IMR-90 (cell line): ENCODE data around the gene ATXN1. TPM values are rescaled to one million over a fixed set of nuclear protein-coding genes. Genes with fewer than 3 reads are reported as not detected.

ENCODE experiments used
- ATAC-seq: fragments of 200-7000 bp; cut with Tn5 transposase; 2 replicates; pipeline ENCODE4 v1.9.1; 2020; ENCODE audit warnings: low read depth, mild to moderate bottlenecking, moderate library complexity
- BruUV-seq: library from RNA; stranded (reverse); fragments of 400-500 nt; replicated peaks from 2 replicates; lab custom pipeline; 2021; lab: Mats Ljungman, UMichigan
- CTCF ChIA-PET: fragments of 300-600 bp; formaldehyde crosslinking; extraction: SDS; loops from one replicate; lab custom pipeline; 2021; ENCODE audit warnings: antibody characterized with exemption; lab: Yijun Ruan, JAX
- POLR2A ChIA-PET: fragments of 300-600 bp; sonication (Branson Sonifier 250); formaldehyde crosslinking; loops from one replicate; lab custom pipeline; 2022; ENCODE audit warnings: antibody characterized with exemption; ENCODE audit not compliant: unreplicated experiment; lab: Charles Lee
- DNase-seq: peaks from one replicate; pipeline ENCODE4 v3.0.0; 2013
- H2AFZ ChIP-seq: replicated peaks from 2 replicates; pipeline ENCODE3; 2013; ENCODE audit warnings: low read length, mild to moderate bottlenecking; ENCODE audit not compliant: poor library complexity
- H2AK5ac ChIP-seq: 2 replicates; pipeline ENCODE4 v1.6.1; 2013; ENCODE audit warnings: low read depth, low read length, inconsistent platforms
- H2AK9ac ChIP-seq: replicated peaks from 2 replicates; pipeline ENCODE3; 2013; ENCODE audit warnings: mild to moderate bottlenecking, low read depth, low read length, moderate library complexity; ENCODE audit not compliant: poor library complexity
- H2BK120ac ChIP-seq: 2 replicates; pipeline ENCODE4 v1.6.1; 2013; ENCODE audit warnings: low read depth, low read length, inconsistent platforms
- H2BK15ac ChIP-seq: 3 replicates; pipeline ENCODE4 v1.6.1; 2013; ENCODE audit warnings: low read depth, low read length, inconsistent platforms
- H2BK20ac ChIP-seq: 2 replicates; pipeline ENCODE4 v1.6.1; 2013; ENCODE audit warnings: low read depth, mild to moderate bottlenecking, inconsistent platforms, low read length, moderate library complexity
- H2BK5ac ChIP-seq: 2 replicates; pipeline ENCODE4 v1.6.1; 2013; ENCODE audit warnings: mild to moderate bottlenecking, low read depth, low read length, inconsistent platforms; ENCODE audit not compliant: poor library complexity, severe bottlenecking
- H3K14ac ChIP-seq: replicated peaks from 2 replicates; pipeline ENCODE4 v1.6.1; 2013; ENCODE audit warnings: low read depth, low read length, inconsistent platforms
- H3K18ac ChIP-seq: 2 replicates; pipeline ENCODE4 v1.6.1; 2013; ENCODE audit warnings: low read depth, low read length, control low read depth
- H3K23ac ChIP-seq: 2 replicates; pipeline ENCODE4 v1.6.1; 2013; ENCODE audit warnings: low read depth, low read length, inconsistent platforms
- H3K27ac ChIP-seq: 2 replicates; pipeline ENCODE4 v1.5.1; 2013; ENCODE audit warnings: mild to moderate bottlenecking, control low read depth, low read length; ENCODE audit not compliant: insufficient read depth
- H3K27me3 ChIP-seq: 2 replicates; pipeline ENCODE4 v1.6.1; 2013; ENCODE audit warnings: low read length; ENCODE audit not compliant: control insufficient read depth, insufficient read depth
- H3K36me3 ChIP-seq: 2 replicates; pipeline ENCODE4 v1.6.1; 2013; ENCODE audit warnings: low read length, mixed read lengths; ENCODE audit not compliant: control insufficient read depth, insufficient read depth
- H3K4ac ChIP-seq: 2 replicates; pipeline ENCODE4 v1.6.1; 2013; ENCODE audit warnings: low read depth, low read length, inconsistent platforms
- H3K4me1 ChIP-seq: 2 replicates; pipeline ENCODE4 v1.6.1; 2013; ENCODE audit warnings: low read length, mixed read lengths; ENCODE audit not compliant: control insufficient read depth, insufficient read depth
- H3K4me2 ChIP-seq: 2 replicates; pipeline ENCODE4 v1.6.1; 2013; ENCODE audit warnings: low read depth, mild to moderate bottlenecking, control low read depth, low read length, moderate library complexity
- H3K4me3 ChIP-seq: 2 replicates; pipeline ENCODE4 v1.5.1; 2013; ENCODE audit warnings: low read depth, mild to moderate bottlenecking, control low read depth, low read length, moderate library complexity; ENCODE audit not compliant: insufficient read depth
- H3K56ac ChIP-seq: 2 replicates; pipeline ENCODE4 v1.6.1; 2013; ENCODE audit warnings: low read length, inconsistent platforms; ENCODE audit not compliant: insufficient read depth; ENCODE audit errors: extremely low read depth
- H3K79me1 ChIP-seq, 2 experiments: 2 replicates each; pipeline ENCODE4 v1.6.1; 2013; ENCODE audit warnings: low read length in 2 of 2, inconsistent platforms in 1 of 2, low read depth in 1 of 2
- H3K9ac ChIP-seq: 2 replicates; pipeline ENCODE4 v1.6.1; 2013; ENCODE audit warnings: low read depth, low read length, control low read depth
- H3K9me1 ChIP-seq: 2 replicates; pipeline ENCODE4 v1.6.1; 2013; ENCODE audit warnings: low read length, inconsistent platforms; ENCODE audit not compliant: insufficient read depth
- H3K9me3 ChIP-seq: 2 replicates; pipeline ENCODE4 v1.6.1; 2013; ENCODE audit warnings: low read length; ENCODE audit not compliant: control insufficient read depth, insufficient read depth
- H4K20me1 ChIP-seq: 2 replicates; pipeline ENCODE4 v1.6.1; 2013; ENCODE audit warnings: low read length, inconsistent platforms; ENCODE audit not compliant: insufficient read depth
- H4K5ac ChIP-seq: 2 replicates; pipeline ENCODE4 v1.6.1; 2013; ENCODE audit warnings: mild to moderate bottlenecking, low read depth, low read length, control low read depth
- H4K8ac ChIP-seq, 2 experiments: 2 replicates each; pipeline ENCODE4 v1.6.1; 2013; ENCODE audit warnings: low read depth in 2 of 2, low read length in 2 of 2, control low read depth in 1 of 2, inconsistent platforms in 1 of 2
- H4K91ac ChIP-seq: 2 replicates; pipeline ENCODE4 v1.6.1; 2013; ENCODE audit warnings: low read depth, low read length, inconsistent platforms; ENCODE audit not compliant: insufficient read depth
- CEBPB ChIP-seq: IDR thresholded peaks from 2 replicates; pipeline ENCODE4 v1.6.1; 2012; ENCODE audit warnings: low read depth, low read length, improper control_type of control experiment
- CHD1 ChIP-seq: IDR thresholded peaks from 2 replicates; pipeline ENCODE4 v1.6.1; 2012; ENCODE audit warnings: low read depth, low read length, improper control_type of control experiment
- FOS ChIP-seq: fragments of 150-350 bp; IDR thresholded peaks from 2 replicates; pipeline ENCODE4 v1.6.1; 2016; ENCODE audit warnings: low read depth, low read length
- MXI1 ChIP-seq: IDR thresholded peaks from 2 replicates; pipeline ENCODE4 v1.6.1; 2012; ENCODE audit warnings: low read depth, mild to moderate bottlenecking, low read length, moderate library complexity, borderline replicate concordance
- NFE2L2 ChIP-seq: fragments of 150-350 bp; IDR thresholded peaks from 2 replicates; pipeline ENCODE4 v1.6.1; 2016; ENCODE audit warnings: low read depth, mild to moderate bottlenecking, low read length
- POLR2A ChIP-seq: IDR thresholded peaks from 2 replicates; pipeline ENCODE4 v1.6.1; 2012; ENCODE audit warnings: mild to moderate bottlenecking, low read depth, low read length
- RAD21 ChIP-seq: IDR thresholded peaks from 2 replicates; pipeline ENCODE4 v1.6.1; 2012; ENCODE audit warnings: low read length, improper control_type of control experiment
- RCOR1 ChIP-seq: IDR thresholded peaks from 2 replicates; pipeline ENCODE4 v1.6.1; 2012; ENCODE audit warnings: mild to moderate bottlenecking, low read length, improper control_type of control experiment; ENCODE audit not compliant: insufficient replicate concordance
- RFX5 ChIP-seq: IDR thresholded peaks from 2 replicates; pipeline ENCODE4 v1.8.0; 2012; ENCODE audit warnings: low read depth, mild to moderate bottlenecking, low read length, moderate library complexity
- WGBS, 2 experiments: methylation state at CpG; one replicate each; pipeline versions ENCODE4 v1.1.5 to v1.1.7; 2013; ENCODE audit warnings: missing lambda C conversion rate in 2 of 2; ENCODE audit not compliant: insufficient read length in 1 of 2; ENCODE audit errors: extremely low coverage in 2 of 2; 5-methylcytosine and 5-hydroxymethylcytosine counted together
- dilution Hi-C: fragments of 300-500 bp; cut with HindIII; formaldehyde crosslinking; loops from one replicate; pipeline ENCODE4 v1.14.3; 2018; ENCODE audit warnings: low sequenced_read_pairs; ENCODE audit not compliant: unreplicated experiment
- in situ Hi-C: fragments of 300-500 bp; cut with MboI; formaldehyde crosslinking; loops from 3 replicates; pipeline ENCODE4 v1.14.3; 2019; ENCODE audit warnings: low sequenced_read_pairs, inconsistent platforms, mixed read lengths
- intact Hi-C: fragments of 100-400 bp; cut with micrococcal nuclease; formaldehyde crosslinking; loops from 2 replicates; pipeline ENCODE4 v1.10.0; 2022
- polyA plus RNA-seq, 3 experiments: library from polyadenylated mRNA; depleted of rRNA; stranded (reverse); fragments of >200 nt; gene quantifications; 2 replicates each; pipeline ENCODE4 v1.2.3, GENCODE V29; 2012; ENCODE audit warnings: low replicate concordance in 1 of 3
- total RNA-seq: library from RNA; depleted of rRNA; stranded (reverse); fragments of >200 nt; gene quantifications from 2 replicates; pipeline ENCODE4 v1.2.3, GENCODE V29; 2012
- TF ChIP-seq, protein P1 (sequence below): fragments of 150-350 bp; IDR thresholded peaks from 2 replicates; pipeline ENCODE4 v1.6.1; 2017; ENCODE audit warnings: mild to moderate bottlenecking, antibody characterized with exemption, low read length, low read depth
- TF ChIP-seq, protein P2 (sequence below): fragments of 150-350 bp; IDR thresholded peaks from 2 replicates; pipeline ENCODE4 v1.6.1; 2016; ENCODE audit warnings: low read depth, mild to moderate bottlenecking, low read length, moderate library complexity, borderline replicate concordance
- TF ChIP-seq, protein P3 (sequence below): conservative IDR thresholded peaks from 2 replicates; pipeline ENCODE4 v1.5.1; 2012; ENCODE audit warnings: mild to moderate bottlenecking, low read depth, low read length, improper control_type of control experiment

Gene ATXN1
- total and polyA plus RNA-seq, 2 of the 4 experiments (the other 2 are of a cell fraction), result 7.3 to 11.1 TPM

- no peak overlapping the region for H3K18ac ChIP-seq
- H2BK20ac ChIP-seq, result no peak overlapping the region
- H4K91ac ChIP-seq, result no peak overlapping the region
- 67% methylated on average over 1 of the region's 7 CpGs; no CpG with 5 or more reads in 1 of the 2 experiments for WGBS, 2 experiments
- no peak overlapping the region for H3K56ac ChIP-seq
- DNase-seq (no peak), ATAC-seq (no peak)
- no peak overlapping the region for H2BK15ac ChIP-seq
- H4K5ac ChIP-seq, result no peak overlapping the region
- H2BK120ac ChIP-seq, result no peak overlapping the region
- no peak overlapping the region for H3K4me3 ChIP-seq
- no peaks in the 10 kb centered on the region for H3K27me3 ChIP-seq
- H2BK5ac ChIP-seq, result no peak overlapping the region
- H2AK5ac ChIP-seq, result no peak overlapping the region
- POLR2A ChIA-PET, result no interaction called here
- TF ChIP-seq MXI1 (no peak), RAD21 (no peak), NFE2L2 (no peak), CHD1 (no peak), CEBPB (no peak), RFX5 (no peak), RCOR1 (no peak), POLR2A (no peak), FOS (no peak)
- TF ChIP-seq, protein P1, sequence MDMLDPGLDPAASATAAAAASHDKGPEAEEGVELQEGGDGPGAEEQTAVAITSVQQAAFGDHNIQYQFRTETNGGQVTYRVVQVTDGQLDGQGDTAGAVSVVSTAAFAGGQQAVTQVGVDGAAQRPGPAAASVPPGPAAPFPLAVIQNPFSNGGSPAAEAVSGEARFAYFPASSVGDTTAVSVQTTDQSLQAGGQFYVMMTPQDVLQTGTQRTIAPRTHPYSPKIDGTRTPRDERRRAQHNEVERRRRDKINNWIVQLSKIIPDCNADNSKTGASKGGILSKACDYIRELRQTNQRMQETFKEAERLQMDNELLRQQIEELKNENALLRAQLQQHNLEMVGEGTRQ, result no peak
- TF ChIP-seq, protein P2, sequence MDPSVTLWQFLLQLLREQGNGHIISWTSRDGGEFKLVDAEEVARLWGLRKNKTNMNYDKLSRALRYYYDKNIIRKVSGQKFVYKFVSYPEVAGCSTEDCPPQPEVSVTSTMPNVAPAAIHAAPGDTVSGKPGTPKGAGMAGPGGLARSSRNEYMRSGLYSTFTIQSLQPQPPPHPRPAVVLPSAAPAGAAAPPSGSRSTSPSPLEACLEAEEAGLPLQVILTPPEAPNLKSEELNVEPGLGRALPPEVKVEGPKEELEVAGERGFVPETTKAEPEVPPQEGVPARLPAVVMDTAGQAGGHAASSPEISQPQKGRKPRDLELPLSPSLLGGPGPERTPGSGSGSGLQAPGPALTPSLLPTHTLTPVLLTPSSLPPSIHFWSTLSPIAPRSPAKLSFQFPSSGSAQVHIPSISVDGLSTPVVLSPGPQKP, result no peak
- TF ChIP-seq, protein P3, sequence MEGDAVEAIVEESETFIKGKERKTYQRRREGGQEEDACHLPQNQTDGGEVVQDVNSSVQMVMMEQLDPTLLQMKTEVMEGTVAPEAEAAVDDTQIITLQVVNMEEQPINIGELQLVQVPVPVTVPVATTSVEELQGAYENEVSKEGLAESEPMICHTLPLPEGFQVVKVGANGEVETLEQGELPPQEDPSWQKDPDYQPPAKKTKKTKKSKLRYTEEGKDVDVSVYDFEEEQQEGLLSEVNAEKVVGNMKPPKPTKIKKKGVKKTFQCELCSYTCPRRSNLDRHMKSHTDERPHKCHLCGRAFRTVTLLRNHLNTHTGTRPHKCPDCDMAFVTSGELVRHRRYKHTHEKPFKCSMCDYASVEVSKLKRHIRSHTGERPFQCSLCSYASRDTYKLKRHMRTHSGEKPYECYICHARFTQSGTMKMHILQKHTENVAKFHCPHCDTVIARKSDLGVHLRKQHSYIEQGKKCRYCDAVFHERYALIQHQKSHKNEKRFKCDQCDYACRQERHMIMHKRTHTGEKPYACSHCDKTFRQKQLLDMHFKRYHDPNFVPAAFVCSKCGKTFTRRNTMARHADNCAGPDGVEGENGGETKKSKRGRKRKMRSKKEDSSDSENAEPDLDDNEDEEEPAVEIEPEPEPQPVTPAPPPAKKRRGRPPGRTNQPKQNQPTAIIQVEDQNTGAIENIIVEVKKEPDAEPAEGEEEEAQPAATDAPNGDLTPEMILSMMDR, result no peak
- dilution Hi-C loops (no loop called here), in situ Hi-C loops (no loop called here), intact Hi-C loops (no loop called here)
- H3K14ac ChIP-seq, result no peak overlapping the region
- no peak overlapping the region for H2AFZ ChIP-seq
- H3K9ac ChIP-seq, result no peak overlapping the region
- H3K4ac ChIP-seq, result no peak overlapping the region
- H3K27ac ChIP-seq, result no peak overlapping the region
- H3K9me1 ChIP-seq, result no peaks in the 10 kb centered on the region
- H3K79me1 ChIP-seq, result no peaks in the 10 kb centered on the region
- H3K23ac ChIP-seq, result no peak overlapping the region
- BruUV-seq, result no TSS peak
- H4K20me1 ChIP-seq, result no peaks in the 10 kb centered on the region
- no peak overlapping the region for H2AK9ac ChIP-seq
- no peak overlapping the region for H4K8ac ChIP-seq
- CTCF ChIA-PET, result interaction anchor here (0.6 to 0.7 kb wide), 2 partner anchors 77 to 243 kb away, joined by 3 to 5 read pairs; no protein-coding TSS in a partner anchor
- H3K9me3 ChIP-seq, result no peaks in the 10 kb centered on the region
- H3K4me2 ChIP-seq, result no peak overlapping the region
- no peaks in the 10 kb centered on the region for H3K4me1 ChIP-seq
- peaks cover 25% of the 10 kb centered on the region for H3K36me3 ChIP-seq
Observed at GRCh38 chr6:16305246-16305725, 456.0 kb downstream of the ATXN1 start.
